Liver (tissue), 9 donors: ENCODE data around the gene C21orf58. TPM values are rescaled to one million over a fixed set of nuclear protein-coding genes. Genes with fewer than 3 reads are reported as not detected.

Experiments used
- DNase-seq: peaks from one replicate; pipeline ENCODE4 v3.0.0-alpha.2; 2017; ENCODE audit warnings: low spot score
- H3K27ac ChIP-seq, 2 donors: one replicate each; pipeline ENCODE4 v1.7.0; 2013; ENCODE audit warnings: inconsistent platforms in 2 of 2, low read length in 2 of 2, control low read depth in 1 of 2, low read depth in 1 of 2, mild to moderate bottlenecking in 1 of 2
- H3K27me3 ChIP-seq, 4 donors: one replicate each; pipeline versions ENCODE4 v1.6.1 to v1.7.0; 2013; ENCODE audit warnings: low read length in 3 of 4, inconsistent platforms in 1 of 4, mild to moderate bottlenecking in 1 of 4, moderate library complexity in 1 of 4; ENCODE audit not compliant: control insufficient read depth in 4 of 4, insufficient read depth in 4 of 4
- H3K36me3 ChIP-seq, 4 donors: one replicate each; pipeline versions ENCODE4 v1.6.1 to v1.7.0; 2013; ENCODE audit warnings: low read length in 3 of 4, mild to moderate bottlenecking in 3 of 4, low read depth in 1 of 4, moderate library complexity in 1 of 4; ENCODE audit not compliant: control insufficient read depth in 4 of 4, insufficient read depth in 3 of 4
- H3K4me1 ChIP-seq, 4 donors: one replicate each; pipeline versions ENCODE4 v1.6.1 to v1.7.0; 2013; ENCODE audit warnings: low read length in 3 of 4, mild to moderate bottlenecking in 3 of 4, moderate library complexity in 1 of 4; ENCODE audit not compliant: control insufficient read depth in 4 of 4, insufficient read depth in 4 of 4
- H3K4me3 ChIP-seq, 3 donors: one replicate each; pipeline versions ENCODE4 v1.6.1 to v1.7.0; 2013; ENCODE audit warnings: low read length in 3 of 3, control low read depth in 1 of 3, low read depth in 1 of 3, mild to moderate bottlenecking in 1 of 3
- H3K9ac ChIP-seq, 2 donors: one replicate each; pipeline ENCODE4 v1.7.0; 2013; ENCODE audit warnings: low read length in 2 of 2, mild to moderate bottlenecking in 2 of 2, moderate library complexity in 2 of 2, control low read depth in 1 of 2, low read depth in 1 of 2
- H3K9me3 ChIP-seq, 4 donors: one replicate each; pipeline versions ENCODE4 v1.6.1 to v1.7.0; 2013; ENCODE audit warnings: low read length in 3 of 4; ENCODE audit not compliant: control insufficient read depth in 4 of 4
- EGR1 ChIP-seq, 2 donors: IDR thresholded peaks; 2 replicates each; pipeline ENCODE4 v1.6.1; 2016 to 2018; ENCODE audit warnings: antibody characterized with exemption in 2 of 2, low read depth in 2 of 2
- FOXA1 ChIP-seq: IDR thresholded peaks from 2 replicates; pipeline ENCODE4 v1.6.1; 2016; ENCODE audit warnings: antibody characterized with exemption
- GABPA ChIP-seq, 2 donors: IDR thresholded peaks in 1 of 2; conservative IDR thresholded peaks in 1 of 2; 2 replicates each; pipeline ENCODE4 v1.6.1; 2016; ENCODE audit warnings: antibody characterized with exemption in 2 of 2, mild to moderate bottlenecking in 1 of 2, moderate library complexity in 1 of 2
- HNF4G ChIP-seq: IDR thresholded peaks from 2 replicates; pipeline ENCODE4 v1.6.1; 2016; ENCODE audit warnings: antibody characterized with exemption
- JUND ChIP-seq, 2 donors: IDR thresholded peaks; 2 replicates each; pipeline ENCODE4 v1.6.1; 2016; ENCODE audit warnings: antibody characterized with exemption in 2 of 2
- NR2F2 ChIP-seq: IDR thresholded peaks from 2 replicates; pipeline ENCODE4 v1.6.1; 2016; ENCODE audit warnings: antibody characterized with exemption
- RXRA ChIP-seq, 2 donors: IDR thresholded peaks; 2 replicates each; pipeline ENCODE4 v1.6.1; 2017 to 2018; ENCODE audit warnings: antibody characterized with exemption in 2 of 2, mild to moderate bottlenecking in 1 of 2
- SP1 ChIP-seq: IDR thresholded peaks from 2 replicates; pipeline ENCODE4 v1.6.1; 2018; ENCODE audit warnings: antibody characterized with exemption, mild to moderate bottlenecking
- TAF1 ChIP-seq: conservative IDR thresholded peaks from 2 replicates; pipeline ENCODE4 v1.6.1; 2016; ENCODE audit warnings: antibody characterized with exemption, mild to moderate bottlenecking
- YY1 ChIP-seq: IDR thresholded peaks from 2 replicates; pipeline ENCODE4 v1.6.1; 2016; ENCODE audit warnings: antibody characterized with exemption, mild to moderate bottlenecking
- WGBS: extraction: QIAGEN DNeasy Blood & Tissue Kit; methylation state at CpG from one replicate; pipeline ENCODE4 v1.1.7; 2013; 5-methylcytosine and 5-hydroxymethylcytosine counted together
- polyA plus RNA-seq, 2 donors: library from polyadenylated mRNA; stranded (reverse) in 1 of 2; unstranded in 1 of 2; fragments of 200-250 nt in 1 of 2; fragments of >200 nt in 1 of 2; fragmentation: Nextera tagmentation in 1 of 2; extraction: Ambion mirVana in 1 of 2; gene quantifications; one replicate each; pipeline versions ENCODE4 v1.2.1 to v1.2.3, GENCODE V29; 2013 to 2015
- total RNA-seq, 2 donors: library from RNA; depleted of rRNA; stranded (reverse); fragments of >200 nt; gene quantifications; one replicate each; pipeline ENCODE4 v1.2.3, GENCODE V29; 2014
- TF ChIP-seq, protein P1 (sequence below): IDR thresholded peaks from 2 replicates; pipeline ENCODE4 v1.6.1; 2016; ENCODE audit warnings: antibody characterized with exemption
- TF ChIP-seq, protein P2 (sequence below): IDR thresholded peaks from 2 replicates; pipeline ENCODE4 v1.6.1; 2016; ENCODE audit warnings: antibody characterized with exemption
- TF ChIP-seq, protein P3 (sequence below): IDR thresholded peaks from 2 replicates; pipeline ENCODE4 v1.6.1; 2016; ENCODE audit warnings: antibody characterized with exemption, mild to moderate bottlenecking
- TF ChIP-seq, protein P4 (sequence below): fragments of 150-350 bp; IDR thresholded peaks from 2 replicates; pipeline ENCODE4 v1.5.1; 2017; ENCODE audit warnings: improper control_type of control experiment, low read depth, low read length; ENCODE audit not compliant: missing input control
- TF ChIP-seq, protein P5 (sequence below): IDR thresholded peaks from 2 replicates; pipeline ENCODE4 v1.6.1; 2016; ENCODE audit warnings: antibody characterized with exemption
- donor health status: healthy.
- donor health status: healthy.
- donor health status: healthy.
- donor health status: healthy.
- donor health status: healthy.

Gene C21orf58
- total and polyA plus RNA-seq, 4 donors: 0.59 to 17.7 (median 0.68) TPM

DNA sequence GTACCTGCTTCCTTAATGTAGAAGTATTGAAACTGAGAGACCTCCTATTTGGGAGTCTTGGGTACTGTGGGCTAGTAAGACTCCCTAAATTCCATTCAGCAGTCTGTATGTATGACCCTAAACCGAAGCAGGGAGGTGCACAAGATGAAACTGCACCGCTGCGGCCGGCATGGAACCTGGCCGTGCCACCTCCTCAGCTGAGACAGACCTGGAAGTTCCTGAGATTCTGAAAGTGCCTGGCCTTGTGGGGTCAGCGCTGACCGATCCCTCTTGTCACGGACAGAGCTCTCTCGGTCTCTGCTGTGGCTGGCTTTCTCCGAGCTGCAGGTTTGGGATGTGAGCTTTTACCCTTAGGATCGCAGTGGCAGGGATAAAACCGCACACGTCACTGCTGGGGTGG lies 27.3 kb upstream of the C21orf58 start:
- TF ChIP-seq, protein P1, sequence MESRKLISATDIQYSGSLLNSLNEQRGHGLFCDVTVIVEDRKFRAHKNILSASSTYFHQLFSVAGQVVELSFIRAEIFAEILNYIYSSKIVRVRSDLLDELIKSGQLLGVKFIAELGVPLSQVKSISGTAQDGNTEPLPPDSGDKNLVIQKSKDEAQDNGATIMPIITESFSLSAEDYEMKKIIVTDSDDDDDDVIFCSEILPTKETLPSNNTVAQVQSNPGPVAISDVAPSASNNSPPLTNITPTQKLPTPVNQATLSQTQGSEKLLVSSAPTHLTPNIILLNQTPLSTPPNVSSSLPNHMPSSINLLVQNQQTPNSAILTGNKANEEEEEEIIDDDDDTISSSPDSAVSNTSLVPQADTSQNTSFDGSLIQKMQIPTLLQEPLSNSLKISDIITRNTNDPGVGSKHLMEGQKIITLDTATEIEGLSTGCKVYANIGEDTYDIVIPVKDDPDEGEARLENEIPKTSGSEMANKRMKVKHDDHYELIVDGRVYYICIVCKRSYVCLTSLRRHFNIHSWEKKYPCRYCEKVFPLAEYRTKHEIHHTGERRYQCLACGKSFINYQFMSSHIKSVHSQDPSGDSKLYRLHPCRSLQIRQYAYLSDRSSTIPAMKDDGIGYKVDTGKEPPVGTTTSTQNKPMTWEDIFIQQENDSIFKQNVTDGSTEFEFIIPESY: no peak
- TF ChIP-seq FOXA1 (no peak), SP1 (no peak), JUND (IDR thresholded peaks at IDR 0.05) (no peak), HNF4G (no peak), GABPA (IDR thresholded peaks at IDR 0.05 in 1 of 2, conservative IDR thresholded peaks at IDR 0.05 in 1 of 2) (no peak)
- TF ChIP-seq, protein P2, sequence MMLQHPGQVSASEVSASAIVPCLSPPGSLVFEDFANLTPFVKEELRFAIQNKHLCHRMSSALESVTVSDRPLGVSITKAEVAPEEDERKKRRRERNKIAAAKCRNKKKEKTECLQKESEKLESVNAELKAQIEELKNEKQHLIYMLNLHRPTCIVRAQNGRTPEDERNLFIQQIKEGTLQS: no peak
- TF ChIP-seq, protein P3, sequence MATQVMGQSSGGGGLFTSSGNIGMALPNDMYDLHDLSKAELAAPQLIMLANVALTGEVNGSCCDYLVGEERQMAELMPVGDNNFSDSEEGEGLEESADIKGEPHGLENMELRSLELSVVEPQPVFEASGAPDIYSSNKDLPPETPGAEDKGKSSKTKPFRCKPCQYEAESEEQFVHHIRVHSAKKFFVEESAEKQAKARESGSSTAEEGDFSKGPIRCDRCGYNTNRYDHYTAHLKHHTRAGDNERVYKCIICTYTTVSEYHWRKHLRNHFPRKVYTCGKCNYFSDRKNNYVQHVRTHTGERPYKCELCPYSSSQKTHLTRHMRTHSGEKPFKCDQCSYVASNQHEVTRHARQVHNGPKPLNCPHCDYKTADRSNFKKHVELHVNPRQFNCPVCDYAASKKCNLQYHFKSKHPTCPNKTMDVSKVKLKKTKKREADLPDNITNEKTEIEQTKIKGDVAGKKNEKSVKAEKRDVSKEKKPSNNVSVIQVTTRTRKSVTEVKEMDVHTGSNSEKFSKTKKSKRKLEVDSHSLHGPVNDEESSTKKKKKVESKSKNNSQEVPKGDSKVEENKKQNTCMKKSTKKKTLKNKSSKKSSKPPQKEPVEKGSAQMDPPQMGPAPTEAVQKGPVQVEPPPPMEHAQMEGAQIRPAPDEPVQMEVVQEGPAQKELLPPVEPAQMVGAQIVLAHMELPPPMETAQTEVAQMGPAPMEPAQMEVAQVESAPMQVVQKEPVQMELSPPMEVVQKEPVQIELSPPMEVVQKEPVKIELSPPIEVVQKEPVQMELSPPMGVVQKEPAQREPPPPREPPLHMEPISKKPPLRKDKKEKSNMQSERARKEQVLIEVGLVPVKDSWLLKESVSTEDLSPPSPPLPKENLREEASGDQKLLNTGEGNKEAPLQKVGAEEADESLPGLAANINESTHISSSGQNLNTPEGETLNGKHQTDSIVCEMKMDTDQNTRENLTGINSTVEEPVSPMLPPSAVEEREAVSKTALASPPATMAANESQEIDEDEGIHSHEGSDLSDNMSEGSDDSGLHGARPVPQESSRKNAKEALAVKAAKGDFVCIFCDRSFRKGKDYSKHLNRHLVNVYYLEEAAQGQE: no peak
- TF ChIP-seq, protein P4, sequence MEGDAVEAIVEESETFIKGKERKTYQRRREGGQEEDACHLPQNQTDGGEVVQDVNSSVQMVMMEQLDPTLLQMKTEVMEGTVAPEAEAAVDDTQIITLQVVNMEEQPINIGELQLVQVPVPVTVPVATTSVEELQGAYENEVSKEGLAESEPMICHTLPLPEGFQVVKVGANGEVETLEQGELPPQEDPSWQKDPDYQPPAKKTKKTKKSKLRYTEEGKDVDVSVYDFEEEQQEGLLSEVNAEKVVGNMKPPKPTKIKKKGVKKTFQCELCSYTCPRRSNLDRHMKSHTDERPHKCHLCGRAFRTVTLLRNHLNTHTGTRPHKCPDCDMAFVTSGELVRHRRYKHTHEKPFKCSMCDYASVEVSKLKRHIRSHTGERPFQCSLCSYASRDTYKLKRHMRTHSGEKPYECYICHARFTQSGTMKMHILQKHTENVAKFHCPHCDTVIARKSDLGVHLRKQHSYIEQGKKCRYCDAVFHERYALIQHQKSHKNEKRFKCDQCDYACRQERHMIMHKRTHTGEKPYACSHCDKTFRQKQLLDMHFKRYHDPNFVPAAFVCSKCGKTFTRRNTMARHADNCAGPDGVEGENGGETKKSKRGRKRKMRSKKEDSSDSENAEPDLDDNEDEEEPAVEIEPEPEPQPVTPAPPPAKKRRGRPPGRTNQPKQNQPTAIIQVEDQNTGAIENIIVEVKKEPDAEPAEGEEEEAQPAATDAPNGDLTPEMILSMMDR: no peak
- Histone ChIP-seq H3K27ac (no peak overlapping the region), H3K9ac (no peak overlapping the region), H3K36me3 (peaks cover 21 to 84% (median 37%) of the 10 kb centered on the region in 4 donors), H3K27me3 (no peaks in the 10 kb centered on the region), H3K4me1 (no peaks in the 10 kb centered on the region), H3K9me3 (no peaks in the 10 kb centered on the region), H3K4me3 (no peak overlapping the region)
- no peak for DNase-seq
- 90% methylated on average over 13 of the region's 13 CpGs for WGBS

DNA sequence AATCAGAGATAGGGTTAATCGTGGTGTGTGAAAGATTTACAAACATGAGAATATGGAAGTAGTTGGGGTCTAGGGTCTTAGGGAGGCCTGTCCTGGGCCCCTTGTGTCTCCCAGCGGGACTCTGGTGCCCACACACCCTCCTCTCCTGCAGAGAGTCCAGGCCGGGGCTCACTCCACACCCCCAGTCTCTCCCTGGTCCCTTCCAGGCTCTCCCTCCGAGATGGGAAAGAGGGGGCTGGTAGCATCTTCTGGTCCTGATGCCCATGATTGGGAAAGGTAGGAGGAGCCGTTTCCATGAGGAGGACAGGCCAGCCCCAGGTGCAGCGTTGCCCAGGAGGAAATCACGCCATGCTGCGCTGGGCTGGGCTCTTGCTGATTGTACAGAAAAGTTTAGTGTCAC lies 26.9 kb upstream of the C21orf58 start:
- no peaks in the 10 kb centered on the region for H3K4me1 ChIP-seq
- H3K4me3 ChIP-seq: no peak overlapping the region
- no peak overlapping the region for H3K27ac ChIP-seq
- peaks cover 18 to 84% (median 38%) of the 10 kb centered on the region in 4 donors for H3K36me3 ChIP-seq
- no peaks in the 10 kb centered on the region for H3K27me3 ChIP-seq
- DNase-seq: no peak
- 98% methylated on average over 8 of the region's 8 CpGs for WGBS
- no peaks in the 10 kb centered on the region for H3K9me3 ChIP-seq
- H3K9ac ChIP-seq: no peak overlapping the region
- TF ChIP-seq NR2F2 (no peak), EGR1 (IDR thresholded peaks at IDR 0.05; ENCODE audit: low read depth in 2 of 2) (no peak), YY1 (no peak), GABPA (IDR thresholded peaks at IDR 0.05 in 1 of 2, conservative IDR thresholded peaks at IDR 0.05 in 1 of 2) (no peak), RXRA (IDR thresholded peaks at IDR 0.05) (no peak), TAF1 (no peak), SP1 (no peak), HNF4G (no peak)
- TF ChIP-seq, protein P5, sequence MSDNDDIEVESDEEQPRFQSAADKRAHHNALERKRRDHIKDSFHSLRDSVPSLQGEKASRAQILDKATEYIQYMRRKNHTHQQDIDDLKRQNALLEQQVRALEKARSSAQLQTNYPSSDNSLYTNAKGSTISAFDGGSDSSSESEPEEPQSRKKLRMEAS: no peak
- TF ChIP-seq, protein P4: no peak
- TF ChIP-seq, protein P3: no peak
- TF ChIP-seq, protein P1: no peak
